ENCODE measurements around the gene KCNMA1. TPM values are rescaled to one million over a fixed set of nuclear protein-coding genes. Genes with fewer than 3 reads are reported as not detected.

The KCNMA1 gene
- total RNA-seq, 1 donor from 2014 or later = 87.6 TPM

- H3K27ac Mint-ChIP-seq (ENCODE audit: unreplicated experiment) = no peak overlapping the region
- H3K4me3 Mint-ChIP-seq (ENCODE audit: unreplicated experiment) = no peak overlapping the region
- no peaks in the 10 kb centered on the region for H3K27me3 Mint-ChIP-seq (ENCODE audit: low read depth)
- DNase-seq (ENCODE audit: low spot score) = no peak
- peaks cover 4% of the 10 kb centered on the region for H3K36me3 Mint-ChIP-seq (ENCODE audit: low read depth)
- H3K4me1 Mint-ChIP-seq (ENCODE audit: low read depth) = peaks cover 5% of the 10 kb centered on the region
- no peak for TF ChIP-seq CTCF (IDR thresholded peaks at IDR 0.05)
- H3K9me3 Mint-ChIP-seq (ENCODE audit: low read depth) = peaks cover 7% of the 10 kb centered on the region
These were observed 422.8 kb downstream of the KCNMA1 start for GRCh38 chr10:77214799-77215198.

- H3K27ac Mint-ChIP-seq (ENCODE audit: unreplicated experiment) = no peak overlapping the region
- peaks cover 4% of the 10 kb centered on the region for H3K36me3 Mint-ChIP-seq (ENCODE audit: low read depth)
- no peak for DNase-seq (ENCODE audit: low spot score)
- no peak overlapping the region for H3K4me3 Mint-ChIP-seq (ENCODE audit: unreplicated experiment)
- no peaks in the 10 kb centered on the region for H3K27me3 Mint-ChIP-seq (ENCODE audit: low read depth)
- no peak for TF ChIP-seq CTCF (IDR thresholded peaks at IDR 0.05)
- H3K9me3 Mint-ChIP-seq (ENCODE audit: low read depth) = peaks cover 7% of the 10 kb centered on the region
- peaks cover 15% of the 10 kb centered on the region for H3K4me1 Mint-ChIP-seq (ENCODE audit: low read depth)
These were observed 425.0 kb downstream of the KCNMA1 start for GRCh38 chr10:77212632-77213031.

GRCh38 chr10:77210645-77211044, 427.0 kb downstream of the KCNMA1 start:
- H3K4me1 Mint-ChIP-seq (ENCODE audit: low read depth) = peaks cover 10% of the 10 kb centered on the region
- DNase-seq (ENCODE audit: low spot score) = no peak
- H3K9me3 Mint-ChIP-seq (ENCODE audit: low read depth) = peaks cover 9% of the 10 kb centered on the region
- peaks cover 4% of the 10 kb centered on the region for H3K36me3 Mint-ChIP-seq (ENCODE audit: low read depth)
- H3K27me3 Mint-ChIP-seq (ENCODE audit: low read depth) = no peaks in the 10 kb centered on the region
- TF ChIP-seq CTCF (IDR thresholded peaks at IDR 0.05) = no peak
- no peak overlapping the region for H3K27ac Mint-ChIP-seq (ENCODE audit: unreplicated experiment)
- H3K4me3 Mint-ChIP-seq (ENCODE audit: unreplicated experiment) = no peak overlapping the region

- TF ChIP-seq CTCF (IDR thresholded peaks at IDR 0.05) = no peak
- Mint-ChIP-seq H3K27me3 (ENCODE audit: low read depth) (no peaks in the 10 kb centered on the region), H3K9me3 (ENCODE audit: low read depth) (peaks cover 16% of the 10 kb centered on the region), H3K27ac (ENCODE audit: unreplicated experiment) (no peak overlapping the region), H3K4me3 (ENCODE audit: unreplicated experiment) (no peak overlapping the region), H3K36me3 (ENCODE audit: low read depth) (peaks cover 7% of the 10 kb centered on the region), H3K4me1 (ENCODE audit: low read depth) (peaks cover 12% of the 10 kb centered on the region)
- DNase-seq (ENCODE audit: low spot score) = no peak
These were observed 428.8 kb downstream of the KCNMA1 start for GRCh38 chr10:77208684-77209256.

- peaks cover 7% of the 10 kb centered on the region for H3K36me3 Mint-ChIP-seq (ENCODE audit: low read depth)
- H3K4me1 Mint-ChIP-seq (ENCODE audit: low read depth) = peaks cover 20% of the 10 kb centered on the region
- TF ChIP-seq CTCF (IDR thresholded peaks at IDR 0.05) = no peak
- DNase-seq (ENCODE audit: low spot score) = no peak
- no peak overlapping the region for H3K27ac Mint-ChIP-seq (ENCODE audit: unreplicated experiment)
- peaks cover 16% of the 10 kb centered on the region for H3K9me3 Mint-ChIP-seq (ENCODE audit: low read depth)
- H3K4me3 Mint-ChIP-seq (ENCODE audit: unreplicated experiment) = no peak overlapping the region
- H3K27me3 Mint-ChIP-seq (ENCODE audit: low read depth) = no peaks in the 10 kb centered on the region
These were observed 429.8 kb downstream of the KCNMA1 start for GRCh38 chr10:77207828-77208185.

Measured in chondrocyte (in vitro differentiated cells).